ENCODE measurements around the gene MRPL14. TPM values are rescaled to one million over a fixed set of nuclear protein-coding genes. Genes with fewer than 3 reads are reported as not detected.

The MRPL14 gene
- total RNA-seq, 4 donors from 2014 or later = 45.7 to 74.3 (median 52.0) TPM

DNA sequence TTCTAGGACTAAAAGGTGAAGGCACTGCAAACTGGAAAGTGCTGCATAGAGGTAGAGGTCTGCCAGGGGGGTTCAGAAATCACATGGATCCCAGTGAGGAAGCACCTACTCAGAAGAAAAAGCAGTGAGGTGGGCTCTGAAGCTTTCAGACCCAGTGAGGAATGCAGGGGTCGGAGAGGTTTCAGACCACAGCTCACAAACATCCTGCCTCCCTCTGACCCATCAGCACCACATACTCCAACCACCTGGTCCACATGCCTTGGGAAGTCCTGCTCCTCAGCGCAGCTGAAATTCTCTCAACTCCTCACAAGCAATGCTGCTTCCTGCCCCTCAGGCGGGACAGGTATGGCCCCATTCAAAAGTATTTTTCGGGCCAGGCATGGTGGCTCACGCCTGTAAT lies 20.2 kb downstream of the MRPL14 start:
- WGBS, 2 donors = 90 to 94% methylated on average over 5 of the region's 5 CpGs
- no peak for DNase-seq (ENCODE audit: low spot score in 2 of 2)
- H3K4me3 ChIP-seq (ENCODE audit: low read depth, poor library complexity, severe bottlenecking) = no peak overlapping the region
- intact Hi-C loops (cut with DNase I; ENCODE audit: low total_unique reads) = no loop called here
- no peak for TF ChIP-seq POLR2A (IDR thresholded peaks at IDR 0.05)
- TF ChIP-seq CTCF (IDR thresholded peaks at IDR 0.05) = no peak

- intact Hi-C loops (cut with DNase I; ENCODE audit: low total_unique reads) = no loop called here
- DNase-seq (ENCODE audit: low spot score in 2 of 2) = no peak
- TF ChIP-seq CTCF (IDR thresholded peaks at IDR 0.05) (no peak), POLR2A (IDR thresholded peaks at IDR 0.05) (no peak)
- no peak overlapping the region for H3K4me3 ChIP-seq (ENCODE audit: low read depth, poor library complexity, severe bottlenecking)
- WGBS, 2 donors = 87 to 94% methylated on average over 3 of the region's 3 CpGs
Measured at GRCh38 chr6:44105993-44106740, 21.1 kb downstream of the MRPL14 start.

GRCh38 chr6:44105146-44105545 lies 22.1 kb downstream of the MRPL14 start:
- TF ChIP-seq POLR2A (IDR thresholded peaks at IDR 0.05) (no peak), CTCF (IDR thresholded peaks at IDR 0.05) (no peak)
- 80 to 85% methylated on average over 7 of the region's 7 CpGs for WGBS, 2 donors
- no peak overlapping the region for H3K4me3 ChIP-seq (ENCODE audit: low read depth, poor library complexity, severe bottlenecking)
- DNase-seq (ENCODE audit: low spot score in 2 of 2) = no peak
- intact Hi-C loops (cut with DNase I; ENCODE audit: low total_unique reads) = no loop called here

- peak in 1 of 2 donors; percentile 30 for DNase-seq (ENCODE audit: low spot score in 2 of 2)
- WGBS, 2 donors = 79 to 88% methylated on average over 3 of the region's 3 CpGs
- intact Hi-C loops (cut with DNase I; ENCODE audit: low total_unique reads) = no loop called here
- TF ChIP-seq CTCF (IDR thresholded peaks at IDR 0.05) (no peak), POLR2A (IDR thresholded peaks at IDR 0.05) (no peak)
- no peak overlapping the region for H3K4me3 ChIP-seq (ENCODE audit: low read depth, poor library complexity, severe bottlenecking)
Measured at GRCh38 chr6:44104481-44105021, 22.7 kb downstream of the MRPL14 start.

- 92 to 93% methylated on average over 2 of the region's 2 CpGs for WGBS, 2 donors
- no peak for TF ChIP-seq POLR2A (IDR thresholded peaks at IDR 0.05)
- no peak for TF ChIP-seq CTCF (IDR thresholded peaks at IDR 0.05)
- intact Hi-C loops (cut with DNase I; ENCODE audit: low total_unique reads) = no loop called here
- no peak for DNase-seq (ENCODE audit: low spot score in 2 of 2)
- no peak overlapping the region for H3K4me3 ChIP-seq (ENCODE audit: low read depth, poor library complexity, severe bottlenecking)
Measured at GRCh38 chr6:44102527-44102926, 24.7 kb downstream of the MRPL14 start.
